Suprapubic skin (tissue), 4 donors: ENCODE results near the gene C1orf146. TPM values are rescaled to one million over a fixed set of nuclear protein-coding genes. Genes with fewer than 3 reads are reported as not detected.

Source experiments
- DNase-seq, 2 donors: peaks; one replicate each; pipeline ENCODE4 v3.0.0-alpha.2; 2019; ENCODE audit warnings: low spot score in 2 of 2
- H3K27ac ChIP-seq: fragments of 200-600 bp; sonication (generic); one replicate; pipeline ENCODE4 v1.5.1; 2019
- H3K27me3 ChIP-seq: fragments of 200-600 bp; sonication (generic); one replicate; pipeline ENCODE4 v1.5.1; 2019
- H3K36me3 ChIP-seq: fragments of 200-600 bp; sonication (generic); one replicate; pipeline ENCODE4 v1.5.1; 2019
- H3K4me1 ChIP-seq: fragments of 200-600 bp; sonication (generic); one replicate; pipeline ENCODE4 v1.5.1; 2019
- H3K4me3 ChIP-seq: fragments of 200-600 bp; sonication (generic); one replicate; pipeline ENCODE4 v1.5.1; 2019; ENCODE audit warnings: mild to moderate bottlenecking
- H3K9me3 ChIP-seq: fragments of 200-600 bp; sonication (generic); one replicate; pipeline ENCODE4 v1.5.1; 2019
- EP300 ChIP-seq: sonication (generic); formaldehyde crosslinking; IDR thresholded peaks from one replicate; pipeline ENCODE4 v1.6.1; 2017; ENCODE audit warnings: antibody characterized with exemption
- POLR2A ChIP-seq, 2 donors: fragments of 450-650 bp; IDR thresholded peaks; one replicate each; pipeline ENCODE4 v1.6.1; 2017; ENCODE audit warnings: antibody characterized with exemption in 2 of 2, mild to moderate bottlenecking in 2 of 2, moderate library complexity in 2 of 2
- POLR2AphosphoS5 ChIP-seq, 3 donors: sonication (generic); formaldehyde crosslinking; IDR thresholded peaks; one replicate each; pipeline ENCODE4 v1.6.1; 2017; ENCODE audit warnings: antibody characterized with exemption in 3 of 3
- WGBS: methylation state at CpG from one replicate; pipeline ENCODE4 v1.1.5; 2018; 5-methylcytosine and 5-hydroxymethylcytosine counted together
- total RNA-seq, 4 donors: library from RNA; depleted of rRNA; stranded (reverse); fragments of >200 nt; gene quantifications; one replicate each; pipeline ENCODE4 v1.1.0, GENCODE V29; 2016
- TF ChIP-seq, protein P1 (sequence below), 2 donors: fragments of 200-600 bp in 1 of 2; fragments of 450-650 bp in 1 of 2; sonication (generic) in 1 of 2; IDR thresholded peaks; one replicate each; pipeline ENCODE4 v1.5.1; 2016 to 2019; ENCODE audit warnings: antibody characterized with exemption in 2 of 2, mild to moderate bottlenecking in 1 of 2, moderate library complexity in 1 of 2

The C1orf146 gene, protein sequence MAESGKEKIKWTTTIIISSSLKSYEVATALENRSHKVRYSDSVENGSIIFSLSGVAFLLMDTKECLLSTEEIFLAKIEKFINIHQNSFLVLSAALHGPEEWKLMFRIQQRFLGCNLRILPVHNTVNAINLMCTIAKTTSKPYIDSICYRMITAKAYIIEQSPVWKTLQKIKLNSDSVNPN
- not detected for total RNA-seq

DNA sequence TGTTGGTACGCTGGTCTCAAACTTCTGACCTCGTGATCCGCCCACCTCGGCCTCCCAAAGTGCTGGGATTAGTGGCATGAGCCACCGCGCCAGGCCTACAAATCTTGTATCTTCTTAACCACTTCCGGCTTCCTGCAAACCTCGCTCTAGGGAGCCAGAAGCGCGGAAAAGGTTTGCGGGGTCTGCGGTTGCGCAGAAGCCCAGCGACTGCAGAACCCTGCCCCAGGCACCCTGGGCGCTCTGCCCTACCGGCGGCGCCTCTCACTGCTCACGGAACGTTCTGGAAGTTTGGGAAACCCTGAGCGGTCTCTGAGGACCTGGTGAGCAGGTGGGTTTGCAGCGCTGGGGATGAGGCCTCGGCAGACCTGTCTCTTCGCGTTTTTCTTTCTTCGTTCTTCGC, at the start of gene C1orf146:
C1orf146 (plus strand) TSS at position 195 of the 400 bp plus-strand sequence. CDS start 13,506 bp downstream, outside the sequence.
- Histone ChIP-seq H3K4me1 (no peaks in the 10 kb centered on the region), H3K4me3 (no peak within 1 kb of the TSS), H3K27ac (no peak within 1 kb of the TSS), H3K36me3 (no peaks in the 10 kb centered on the region), H3K9me3 (no peaks in the 10 kb centered on the region), H3K27me3 (no peaks in the 10 kb centered on the region)
- 95% methylated on average over 26 of the region's 27 CpGs for WGBS
- DNase-seq = no peak
- TF ChIP-seq, protein P1, sequence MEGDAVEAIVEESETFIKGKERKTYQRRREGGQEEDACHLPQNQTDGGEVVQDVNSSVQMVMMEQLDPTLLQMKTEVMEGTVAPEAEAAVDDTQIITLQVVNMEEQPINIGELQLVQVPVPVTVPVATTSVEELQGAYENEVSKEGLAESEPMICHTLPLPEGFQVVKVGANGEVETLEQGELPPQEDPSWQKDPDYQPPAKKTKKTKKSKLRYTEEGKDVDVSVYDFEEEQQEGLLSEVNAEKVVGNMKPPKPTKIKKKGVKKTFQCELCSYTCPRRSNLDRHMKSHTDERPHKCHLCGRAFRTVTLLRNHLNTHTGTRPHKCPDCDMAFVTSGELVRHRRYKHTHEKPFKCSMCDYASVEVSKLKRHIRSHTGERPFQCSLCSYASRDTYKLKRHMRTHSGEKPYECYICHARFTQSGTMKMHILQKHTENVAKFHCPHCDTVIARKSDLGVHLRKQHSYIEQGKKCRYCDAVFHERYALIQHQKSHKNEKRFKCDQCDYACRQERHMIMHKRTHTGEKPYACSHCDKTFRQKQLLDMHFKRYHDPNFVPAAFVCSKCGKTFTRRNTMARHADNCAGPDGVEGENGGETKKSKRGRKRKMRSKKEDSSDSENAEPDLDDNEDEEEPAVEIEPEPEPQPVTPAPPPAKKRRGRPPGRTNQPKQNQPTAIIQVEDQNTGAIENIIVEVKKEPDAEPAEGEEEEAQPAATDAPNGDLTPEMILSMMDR (IDR thresholded peaks at IDR 0.05) = no peak
- no peak for TF ChIP-seq POLR2A (IDR thresholded peaks at IDR 0.05)
- no peak for TF ChIP-seq POLR2AphosphoS5 (IDR thresholded peaks at IDR 0.05)
- no peak for TF ChIP-seq EP300

DNA sequence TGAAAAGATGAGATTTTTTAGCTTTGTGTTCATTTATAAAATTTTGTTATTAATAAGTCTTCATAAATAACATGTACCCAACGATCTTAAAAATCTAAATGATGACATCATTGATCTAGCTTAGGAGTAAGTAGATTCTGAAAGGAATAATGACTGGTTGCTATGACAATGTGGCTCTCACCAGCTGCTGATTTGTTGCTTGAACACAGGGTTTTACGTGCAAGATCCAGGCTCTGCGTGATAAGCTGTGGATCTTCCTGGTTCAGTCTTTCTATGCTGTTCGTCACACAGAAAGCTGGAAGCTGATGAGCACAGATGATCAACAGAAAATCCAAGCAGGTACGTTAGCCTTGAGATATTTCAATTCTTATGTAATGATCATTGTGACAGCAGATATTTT, 49.1 kb upstream of the C1orf146 start:
- no peak for DNase-seq
- TF ChIP-seq POLR2A (IDR thresholded peaks at IDR 0.05) = no peak
- no peak for TF ChIP-seq EP300
- no peak for TF ChIP-seq POLR2AphosphoS5 (IDR thresholded peaks at IDR 0.05)
- TF ChIP-seq, protein P1 (IDR thresholded peaks at IDR 0.05) = no peak
- no peak overlapping the region for H3K27ac ChIP-seq
- 77% methylated on average over 5 of the region's 5 CpGs for WGBS
- no peak overlapping the region for H3K4me3 ChIP-seq
- H3K27me3 ChIP-seq = no peaks in the 10 kb centered on the region
- no peaks in the 10 kb centered on the region for H3K4me1 ChIP-seq
- H3K9me3 ChIP-seq = no peaks in the 10 kb centered on the region
- no peaks in the 10 kb centered on the region for H3K36me3 ChIP-seq

DNA sequence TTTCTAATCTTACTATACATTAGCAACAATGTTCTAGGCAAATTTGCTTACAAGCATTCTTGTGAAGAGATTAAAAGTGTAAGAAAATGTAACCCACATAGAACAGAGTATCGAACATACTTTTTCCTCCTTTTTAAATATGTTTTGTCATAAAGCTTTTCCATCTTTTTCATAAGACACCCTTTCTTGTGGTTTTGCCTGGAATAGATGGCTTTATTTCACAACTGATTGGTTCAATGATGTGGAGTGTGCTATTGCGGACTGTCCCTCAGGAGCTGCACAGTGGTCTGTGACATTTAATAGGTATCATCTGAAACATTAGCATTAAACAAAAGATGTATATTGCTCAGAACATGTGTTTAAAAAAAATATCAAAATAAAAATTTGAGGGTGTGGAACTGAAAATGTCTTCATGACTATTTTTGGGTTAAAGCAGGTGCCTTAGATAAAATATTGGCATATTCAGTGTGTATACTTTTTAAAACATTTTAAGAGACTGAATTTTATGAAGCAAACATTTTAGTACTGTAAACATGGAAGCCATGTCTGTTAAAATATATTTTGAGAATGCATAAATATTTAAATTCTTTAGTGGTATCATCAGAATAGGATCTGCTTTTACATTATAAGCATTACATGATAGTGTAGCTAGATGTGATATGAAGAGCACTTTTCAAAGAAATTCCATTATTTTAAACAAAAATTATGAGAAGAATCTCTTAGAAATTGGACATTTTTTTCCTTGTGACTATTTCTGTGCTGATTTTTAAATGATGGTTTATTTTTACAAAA, 48.3 kb upstream of the C1orf146 start:
- H3K4me3 ChIP-seq = no peak overlapping the region
- TF ChIP-seq POLR2A (IDR thresholded peaks at IDR 0.05) (no peak), POLR2AphosphoS5 (IDR thresholded peaks at IDR 0.05) (no peak), EP300 (no peak)
- TF ChIP-seq, protein P1 (IDR thresholded peaks at IDR 0.05) = no peak
- 95% methylated on average over 2 of the region's 2 CpGs for WGBS
- no peaks in the 10 kb centered on the region for H3K27me3 ChIP-seq
- no peaks in the 10 kb centered on the region for H3K4me1 ChIP-seq
- H3K27ac ChIP-seq = no peak overlapping the region
- no peak for DNase-seq
- peaks cover under 1% of the 10 kb centered on the region for H3K36me3 ChIP-seq
- no peaks in the 10 kb centered on the region for H3K9me3 ChIP-seq

DNA sequence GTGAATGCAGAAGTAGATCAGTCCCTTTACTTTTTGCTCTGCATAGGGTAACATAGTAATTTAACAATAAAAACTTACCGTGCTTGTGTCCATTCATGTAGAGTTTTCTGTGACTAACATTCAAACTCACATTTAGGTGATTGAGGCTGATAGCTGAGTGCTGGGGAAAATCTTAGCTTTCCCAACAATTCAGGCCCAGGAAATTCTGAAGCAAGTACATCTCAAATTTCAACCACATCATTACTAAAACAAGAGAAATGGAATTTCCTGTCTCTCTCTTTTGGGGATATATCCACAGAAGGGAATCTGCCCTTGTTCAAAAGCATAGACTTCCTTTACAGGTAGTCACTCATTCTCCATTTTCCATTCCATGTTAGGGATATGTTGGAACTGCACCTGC, 33.1 kb upstream of the C1orf146 start:
- TF ChIP-seq, protein P1 (IDR thresholded peaks at IDR 0.05) = no peak
- TF ChIP-seq POLR2AphosphoS5 (IDR thresholded peaks at IDR 0.05) = no peak
- TF ChIP-seq POLR2A (IDR thresholded peaks at IDR 0.05) = no peak
- TF ChIP-seq EP300 = no peak
- H3K36me3 ChIP-seq = peaks cover 7% of the 10 kb centered on the region
- no peaks in the 10 kb centered on the region for H3K27me3 ChIP-seq
- H3K4me3 ChIP-seq = no peak overlapping the region
- H3K9me3 ChIP-seq = no peaks in the 10 kb centered on the region
- no peak overlapping the region for H3K27ac ChIP-seq
- DNase-seq = no peak
- WGBS = 91% methylated on average over 1 of the region's 1 CpG
- H3K4me1 ChIP-seq = no peaks in the 10 kb centered on the region

DNA sequence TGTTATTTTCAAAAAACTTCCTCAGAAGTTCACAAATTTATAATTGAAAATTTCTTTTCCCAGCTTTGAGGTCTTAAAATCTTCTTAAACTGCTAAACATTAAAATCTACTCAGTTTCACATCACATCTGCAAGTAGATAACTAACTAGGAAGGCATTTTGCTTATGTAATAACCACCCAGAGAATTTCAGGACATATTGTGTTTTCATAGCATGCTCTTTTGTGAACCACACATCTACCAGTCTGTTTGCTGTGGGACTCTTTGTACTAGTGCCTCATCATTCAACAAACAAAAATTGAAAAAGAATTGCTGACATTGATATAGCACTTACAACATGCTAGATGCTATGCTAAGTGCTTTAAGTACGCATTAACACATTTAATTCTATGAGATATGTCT, 31.6 kb upstream of the C1orf146 start:
- Histone ChIP-seq H3K4me1 (no peaks in the 10 kb centered on the region), H3K9me3 (no peaks in the 10 kb centered on the region), H3K36me3 (no peaks in the 10 kb centered on the region), H3K27me3 (no peaks in the 10 kb centered on the region), H3K27ac (no peak overlapping the region), H3K4me3 (no peak overlapping the region)
- TF ChIP-seq EP300 (no peak), POLR2AphosphoS5 (IDR thresholded peaks at IDR 0.05) (no peak), POLR2A (IDR thresholded peaks at IDR 0.05) (no peak)
- TF ChIP-seq, protein P1 (IDR thresholded peaks at IDR 0.05) = no peak
- 100% methylated on average over 1 of the region's 1 CpG for WGBS
- no peak for DNase-seq
